Gastrocnemius medialis (tissue), 4 donors: ENCODE data around the gene PSMA6.

Experiments used
- POLR2A ChIP-seq, 2 donors: fragments of 450-650 bp; IDR thresholded peaks; one replicate each; pipeline ENCODE4 v1.6.1; 2017; ENCODE audit warnings: antibody characterized with exemption in 2 of 2, mild to moderate bottlenecking in 2 of 2, moderate library complexity in 2 of 2
- TF ChIP-seq, protein P1 (sequence below), 5 experiments: fragments of 450-650 bp in 3 of 5; fragments of 200-600 bp in 2 of 5; sonication (generic) in 2 of 5; IDR thresholded peaks in 4 of 5; conservative IDR thresholded peaks in 1 of 5; 1 replicate in 4 of 5; 2 replicates in 1 of 5; pipeline ENCODE4 v1.5.1; 2016 to 2019; ENCODE audit warnings: antibody characterized with exemption in 5 of 5, mild to moderate bottlenecking in 3 of 5, moderate library complexity in 3 of 5

GRCh38 chr14:35299708-35300107, 7.5 kb downstream of the PSMA6 start:
- no peak for TF ChIP-seq POLR2A (IDR thresholded peaks at IDR 0.05)
- TF ChIP-seq, protein P1, sequence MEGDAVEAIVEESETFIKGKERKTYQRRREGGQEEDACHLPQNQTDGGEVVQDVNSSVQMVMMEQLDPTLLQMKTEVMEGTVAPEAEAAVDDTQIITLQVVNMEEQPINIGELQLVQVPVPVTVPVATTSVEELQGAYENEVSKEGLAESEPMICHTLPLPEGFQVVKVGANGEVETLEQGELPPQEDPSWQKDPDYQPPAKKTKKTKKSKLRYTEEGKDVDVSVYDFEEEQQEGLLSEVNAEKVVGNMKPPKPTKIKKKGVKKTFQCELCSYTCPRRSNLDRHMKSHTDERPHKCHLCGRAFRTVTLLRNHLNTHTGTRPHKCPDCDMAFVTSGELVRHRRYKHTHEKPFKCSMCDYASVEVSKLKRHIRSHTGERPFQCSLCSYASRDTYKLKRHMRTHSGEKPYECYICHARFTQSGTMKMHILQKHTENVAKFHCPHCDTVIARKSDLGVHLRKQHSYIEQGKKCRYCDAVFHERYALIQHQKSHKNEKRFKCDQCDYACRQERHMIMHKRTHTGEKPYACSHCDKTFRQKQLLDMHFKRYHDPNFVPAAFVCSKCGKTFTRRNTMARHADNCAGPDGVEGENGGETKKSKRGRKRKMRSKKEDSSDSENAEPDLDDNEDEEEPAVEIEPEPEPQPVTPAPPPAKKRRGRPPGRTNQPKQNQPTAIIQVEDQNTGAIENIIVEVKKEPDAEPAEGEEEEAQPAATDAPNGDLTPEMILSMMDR (IDR thresholded peaks at IDR 0.05 in 4 of 5, conservative IDR thresholded peaks at IDR 0.05 in 1 of 5) = no peak
